Measurements from ENCODE around the gene ZNF33B. TPM values are rescaled to one million over a fixed set of nuclear protein-coding genes. Genes with fewer than 3 reads are reported as not detected.

ZNF33B gene
- total RNA-seq, 2 experiments from 2014 or later, result 12.6 to 19.9 TPM

DNA sequence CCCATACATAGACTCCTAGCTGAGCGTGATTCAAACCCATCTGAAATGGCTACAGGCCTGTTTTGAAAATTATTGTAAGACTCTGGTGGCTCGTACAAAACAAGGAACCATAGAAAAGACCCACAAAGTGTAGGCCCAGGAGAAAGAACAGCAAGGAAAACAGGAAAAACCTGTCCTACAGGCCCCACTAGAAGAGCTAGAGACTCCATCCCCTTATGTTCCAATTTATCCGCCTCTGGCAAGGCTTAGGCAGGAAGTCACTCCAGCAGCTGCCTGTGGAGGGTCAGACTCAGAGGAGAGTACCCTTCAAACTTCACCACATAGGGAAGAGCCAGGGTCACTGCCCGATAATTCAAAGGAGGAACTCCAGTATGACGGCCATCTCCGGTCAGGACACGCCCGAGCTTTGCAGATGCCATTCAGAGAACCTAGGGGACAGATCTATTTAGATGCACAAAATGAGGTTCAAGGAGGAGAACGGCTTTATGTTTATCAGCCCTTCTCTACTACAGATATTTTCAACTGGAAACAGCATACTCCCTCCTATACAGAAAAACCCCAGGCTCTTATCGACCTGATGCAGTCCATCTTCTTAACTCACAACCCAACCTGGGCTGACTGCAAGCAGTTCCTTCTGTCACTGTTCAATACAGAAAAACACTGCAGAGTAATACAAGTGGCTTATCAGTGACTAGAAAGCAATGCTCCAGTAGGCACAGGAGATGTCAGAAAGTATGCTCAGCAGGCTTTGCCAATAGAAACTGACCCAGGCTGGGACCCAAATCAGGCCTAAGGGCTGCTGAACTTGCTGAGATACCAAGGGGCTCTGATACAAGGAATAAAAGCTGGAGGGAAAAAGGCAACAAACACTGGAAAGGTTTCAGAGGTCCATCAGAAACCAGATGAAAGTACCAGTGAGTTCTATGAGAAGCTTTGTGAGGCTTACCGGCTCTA is 8.6 kb upstream of the ZNF33B start:
- Histone ChIP-seq H2AFZ (ENCODE audit: low read length) (no peak overlapping the region), H3K27ac (ENCODE audit: low read depth, low read length, poor library complexity, severe bottlenecking) (no peak overlapping the region), H3K79me2 (ENCODE audit: insufficient read depth, low read depth, low read length) (no peaks in the 10 kb centered on the region), H3K4me1 (ENCODE audit: insufficient read depth, low read length, poor library complexity, severe bottlenecking) (no peaks in the 10 kb centered on the region), H3K9me3 (ENCODE audit: low read length) (no peaks in the 10 kb centered on the region), H3K36me3 (ENCODE audit: insufficient read depth, low read length) (no peaks in the 10 kb centered on the region), H3K9me2 (ENCODE audit: insufficient read depth, low read length) (no peaks in the 10 kb centered on the region), H3K4me3 (ENCODE audit: low read depth, low read length, poor library complexity, severe bottlenecking) (no peak overlapping the region), H3K4me2 (ENCODE audit: low read length) (no peak overlapping the region), H4K20me1 (ENCODE audit: insufficient read depth, low read length) (no peaks in the 10 kb centered on the region)
- ChIA-PET CTCF (ENCODE audit: unreplicated experiment) (no interaction called here), POLR2A (interaction anchor here (1.0 kb wide), 1 partner anchor 8 kb away, joined by 3 read pairs; the partner anchor contains the start of gene ZNF33B)
- DNase-seq (ENCODE audit: low spot score), result no peak
- no TSS peak for BruUV-seq (replicated peaks)
- intact Hi-C loops (cut with micrococcal nuclease; ENCODE audit: unreplicated experiment), result no loop called here
- TF ChIP-seq, protein P1, sequence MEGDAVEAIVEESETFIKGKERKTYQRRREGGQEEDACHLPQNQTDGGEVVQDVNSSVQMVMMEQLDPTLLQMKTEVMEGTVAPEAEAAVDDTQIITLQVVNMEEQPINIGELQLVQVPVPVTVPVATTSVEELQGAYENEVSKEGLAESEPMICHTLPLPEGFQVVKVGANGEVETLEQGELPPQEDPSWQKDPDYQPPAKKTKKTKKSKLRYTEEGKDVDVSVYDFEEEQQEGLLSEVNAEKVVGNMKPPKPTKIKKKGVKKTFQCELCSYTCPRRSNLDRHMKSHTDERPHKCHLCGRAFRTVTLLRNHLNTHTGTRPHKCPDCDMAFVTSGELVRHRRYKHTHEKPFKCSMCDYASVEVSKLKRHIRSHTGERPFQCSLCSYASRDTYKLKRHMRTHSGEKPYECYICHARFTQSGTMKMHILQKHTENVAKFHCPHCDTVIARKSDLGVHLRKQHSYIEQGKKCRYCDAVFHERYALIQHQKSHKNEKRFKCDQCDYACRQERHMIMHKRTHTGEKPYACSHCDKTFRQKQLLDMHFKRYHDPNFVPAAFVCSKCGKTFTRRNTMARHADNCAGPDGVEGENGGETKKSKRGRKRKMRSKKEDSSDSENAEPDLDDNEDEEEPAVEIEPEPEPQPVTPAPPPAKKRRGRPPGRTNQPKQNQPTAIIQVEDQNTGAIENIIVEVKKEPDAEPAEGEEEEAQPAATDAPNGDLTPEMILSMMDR (conservative IDR thresholded peaks at IDR 0.05; ENCODE audit: low read length), result no peak
- TF ChIP-seq EZH2phosphoT487 (IDR thresholded peaks at IDR 0.05; ENCODE audit: borderline replicate concordance, low read depth, low read length), result no peak

DNA sequence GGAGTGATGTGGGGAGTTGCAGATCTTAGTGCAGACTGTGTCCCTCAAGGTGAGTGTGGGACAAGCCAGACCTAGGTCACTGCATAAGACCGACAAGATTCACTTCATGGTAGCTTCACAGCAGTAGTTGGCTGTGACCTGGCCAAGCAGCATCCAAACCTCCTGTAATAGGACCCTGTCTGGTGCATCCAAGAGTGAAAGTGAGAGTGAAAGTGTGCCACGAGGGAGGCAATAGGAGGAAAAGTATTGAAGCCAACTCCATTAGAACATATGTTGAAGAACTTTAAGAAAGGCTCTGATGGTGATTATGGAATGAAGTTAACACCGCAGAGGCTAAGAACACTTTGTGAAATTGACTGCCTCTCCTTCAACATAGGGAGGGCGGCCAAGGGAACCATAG is 7.8 kb upstream of the ZNF33B start:
- TF ChIP-seq, protein P1 (conservative IDR thresholded peaks at IDR 0.05; ENCODE audit: low read length), result no peak
- no peak for TF ChIP-seq EZH2phosphoT487 (IDR thresholded peaks at IDR 0.05; ENCODE audit: borderline replicate concordance, low read depth, low read length)
- intact Hi-C loops (cut with micrococcal nuclease; ENCODE audit: unreplicated experiment), result no loop called here
- H4K20me1 ChIP-seq (ENCODE audit: insufficient read depth, low read length), result no peaks in the 10 kb centered on the region
- no peaks in the 10 kb centered on the region for H3K4me1 ChIP-seq (ENCODE audit: insufficient read depth, low read length, poor library complexity, severe bottlenecking)
- H3K27ac ChIP-seq (ENCODE audit: low read depth, low read length, poor library complexity, severe bottlenecking), result no peak overlapping the region
- ChIA-PET POLR2A (no interaction called here), CTCF (ENCODE audit: unreplicated experiment) (no interaction called here)
- no peak overlapping the region for H2AFZ ChIP-seq (ENCODE audit: low read length)
- H3K4me3 ChIP-seq (ENCODE audit: low read depth, low read length, poor library complexity, severe bottlenecking), result no peak overlapping the region
- H3K79me2 ChIP-seq (ENCODE audit: insufficient read depth, low read depth, low read length), result no peaks in the 10 kb centered on the region
- no peaks in the 10 kb centered on the region for H3K9me3 ChIP-seq (ENCODE audit: low read length)
- no peak overlapping the region for H3K4me2 ChIP-seq (ENCODE audit: low read length)
- DNase-seq (ENCODE audit: low spot score), result no peak
- no peaks in the 10 kb centered on the region for H3K9me2 ChIP-seq (ENCODE audit: insufficient read depth, low read length)
- no peaks in the 10 kb centered on the region for H3K36me3 ChIP-seq (ENCODE audit: insufficient read depth, low read length)
- no TSS peak for BruUV-seq (replicated peaks)

DNA sequence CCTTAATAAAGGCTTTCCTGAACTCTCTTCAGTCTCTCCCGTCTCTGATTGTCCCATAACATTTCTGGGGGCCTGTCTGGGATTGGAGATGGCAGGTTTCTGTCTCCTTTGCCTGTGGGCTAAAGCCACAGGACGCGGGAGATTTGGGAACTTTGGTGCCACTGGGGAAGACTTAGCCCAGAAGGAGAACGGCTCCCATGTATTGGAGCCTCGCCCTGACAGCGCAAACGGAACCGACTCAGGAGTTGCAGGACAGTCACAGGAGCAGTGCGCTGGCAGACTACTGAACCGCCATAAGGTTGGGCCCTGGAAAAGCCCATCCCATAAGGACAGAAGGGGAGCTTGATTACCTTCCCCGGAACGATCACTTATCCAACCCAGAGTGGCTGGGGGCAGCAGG is 7.1 kb upstream of the ZNF33B start:
- Histone ChIP-seq H3K4me2 (ENCODE audit: low read length) (no peak overlapping the region), H3K4me3 (ENCODE audit: low read depth, low read length, poor library complexity, severe bottlenecking) (no peak overlapping the region), H3K9me2 (ENCODE audit: insufficient read depth, low read length) (no peaks in the 10 kb centered on the region), H3K36me3 (ENCODE audit: insufficient read depth, low read length) (no peaks in the 10 kb centered on the region), H3K79me2 (ENCODE audit: insufficient read depth, low read depth, low read length) (no peaks in the 10 kb centered on the region), H2AFZ (ENCODE audit: low read length) (no peak overlapping the region), H3K27ac (ENCODE audit: low read depth, low read length, poor library complexity, severe bottlenecking) (no peak overlapping the region), H3K4me1 (ENCODE audit: insufficient read depth, low read length, poor library complexity, severe bottlenecking) (no peaks in the 10 kb centered on the region), H3K9me3 (ENCODE audit: low read length) (no peaks in the 10 kb centered on the region), H4K20me1 (ENCODE audit: insufficient read depth, low read length) (no peaks in the 10 kb centered on the region)
- intact Hi-C loops (cut with micrococcal nuclease; ENCODE audit: unreplicated experiment), result no loop called here
- ChIA-PET POLR2A (no interaction called here), CTCF (ENCODE audit: unreplicated experiment) (no interaction called here)
- DNase-seq (ENCODE audit: low spot score), result no peak
- BruUV-seq (replicated peaks), result no TSS peak
- TF ChIP-seq, protein P1 (conservative IDR thresholded peaks at IDR 0.05; ENCODE audit: low read length), result no peak
- no peak for TF ChIP-seq EZH2phosphoT487 (IDR thresholded peaks at IDR 0.05; ENCODE audit: borderline replicate concordance, low read depth, low read length)

All from OCI-LY7 (cell line).